D721Med (cell line): ENCODE results near the gene CDH18.

Source experiments
- DNase-seq: peaks from one replicate; pipeline ENCODE4 v3.0.0; 2011; ENCODE audit warnings: low spot score; ENCODE audit not compliant: insufficient read length
- FAIRE-seq: peaks from 2 replicates; lab custom pipeline; 2011; peaks lifted over from hg19 to GRCh38; lab: Jason Lieb, UNC
- TF ChIP-seq, protein P1 (sequence below): IDR thresholded peaks from 2 replicates; pipeline ENCODE4 v1.5.1; 2012; ENCODE audit warnings: mild to moderate bottlenecking, control low read depth; ENCODE audit not compliant: insufficient read depth; ENCODE audit errors: missing control alignments

CDH18 gene

DNA sequence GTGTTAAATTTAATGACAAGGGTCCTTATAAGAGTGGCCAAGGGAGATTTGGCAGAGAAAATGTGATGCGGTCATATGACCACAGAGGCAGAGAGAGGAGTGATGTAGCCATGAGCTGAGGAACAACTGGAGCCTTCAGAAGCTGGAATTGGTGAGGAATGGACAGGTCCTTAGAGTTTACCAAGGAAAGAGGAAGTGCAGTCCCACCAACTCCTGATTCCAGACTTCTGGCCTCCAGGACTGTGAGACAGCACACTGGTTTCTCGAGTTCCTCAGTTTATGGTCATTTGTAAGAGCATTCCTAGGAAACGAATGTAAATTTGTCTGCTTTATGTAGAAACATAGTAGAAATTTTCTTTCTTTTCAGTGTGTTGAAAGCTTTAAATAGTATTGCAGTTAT lies 410.1 kb downstream of the CDH18 start:
- TF ChIP-seq, protein P1, sequence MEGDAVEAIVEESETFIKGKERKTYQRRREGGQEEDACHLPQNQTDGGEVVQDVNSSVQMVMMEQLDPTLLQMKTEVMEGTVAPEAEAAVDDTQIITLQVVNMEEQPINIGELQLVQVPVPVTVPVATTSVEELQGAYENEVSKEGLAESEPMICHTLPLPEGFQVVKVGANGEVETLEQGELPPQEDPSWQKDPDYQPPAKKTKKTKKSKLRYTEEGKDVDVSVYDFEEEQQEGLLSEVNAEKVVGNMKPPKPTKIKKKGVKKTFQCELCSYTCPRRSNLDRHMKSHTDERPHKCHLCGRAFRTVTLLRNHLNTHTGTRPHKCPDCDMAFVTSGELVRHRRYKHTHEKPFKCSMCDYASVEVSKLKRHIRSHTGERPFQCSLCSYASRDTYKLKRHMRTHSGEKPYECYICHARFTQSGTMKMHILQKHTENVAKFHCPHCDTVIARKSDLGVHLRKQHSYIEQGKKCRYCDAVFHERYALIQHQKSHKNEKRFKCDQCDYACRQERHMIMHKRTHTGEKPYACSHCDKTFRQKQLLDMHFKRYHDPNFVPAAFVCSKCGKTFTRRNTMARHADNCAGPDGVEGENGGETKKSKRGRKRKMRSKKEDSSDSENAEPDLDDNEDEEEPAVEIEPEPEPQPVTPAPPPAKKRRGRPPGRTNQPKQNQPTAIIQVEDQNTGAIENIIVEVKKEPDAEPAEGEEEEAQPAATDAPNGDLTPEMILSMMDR = no peak
- no peak for DNase-seq
- no peak for FAIRE-seq

DNA sequence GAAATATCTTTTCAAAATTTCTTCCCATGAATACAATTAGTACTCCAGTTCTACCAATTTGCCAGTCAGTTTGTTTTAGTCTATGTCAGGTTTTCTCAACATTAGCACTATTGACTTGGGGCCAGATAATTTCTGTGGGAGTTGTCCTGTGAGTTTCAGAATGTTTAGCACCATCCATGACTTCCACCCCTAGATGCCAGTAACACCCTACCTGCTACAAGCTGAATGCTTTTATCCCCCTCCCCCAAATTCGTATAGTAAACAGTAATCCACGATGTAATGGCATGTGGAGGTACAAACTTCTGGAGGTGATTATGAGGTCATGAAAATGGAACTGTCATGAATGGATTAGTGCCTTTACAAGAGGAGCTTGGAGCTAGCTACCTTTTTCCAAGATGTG lies 420.0 kb downstream of the CDH18 start:
- TF ChIP-seq, protein P1 = no peak
- FAIRE-seq = no peak
- DNase-seq = no peak

- FAIRE-seq (no peak), DNase-seq (no peak)
- TF ChIP-seq, protein P1 = no peak
These were observed 422.5 kb downstream of the CDH18 start for GRCh38 chr5:19565466-19565865.

- no peak for FAIRE-seq
- TF ChIP-seq, protein P1 = no peak
- no peak for DNase-seq
These were observed 424.0 kb downstream of the CDH18 start for GRCh38 chr5:19564036-19564435.

DNA sequence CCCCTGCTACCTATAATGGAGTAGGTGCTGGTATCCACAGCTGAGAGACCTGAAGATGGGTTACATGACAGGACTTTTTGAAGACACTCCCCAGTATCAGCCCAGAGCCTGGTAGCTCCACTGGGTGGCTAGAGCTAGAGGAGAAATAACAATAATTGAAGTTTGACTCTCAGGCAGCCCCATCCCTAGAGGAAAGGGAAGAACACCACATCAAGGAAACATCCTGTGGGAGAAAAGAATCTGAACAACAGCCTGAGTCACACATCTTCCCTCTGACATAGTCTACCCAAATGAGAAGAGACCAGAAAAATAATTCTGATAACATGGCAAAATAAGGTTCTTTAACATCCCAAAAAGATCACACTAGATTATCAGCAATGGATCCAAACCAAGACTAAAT lies 432.1 kb downstream of the CDH18 start:
- TF ChIP-seq, protein P1 = no peak
- FAIRE-seq (no peak), DNase-seq (no peak)

DNA sequence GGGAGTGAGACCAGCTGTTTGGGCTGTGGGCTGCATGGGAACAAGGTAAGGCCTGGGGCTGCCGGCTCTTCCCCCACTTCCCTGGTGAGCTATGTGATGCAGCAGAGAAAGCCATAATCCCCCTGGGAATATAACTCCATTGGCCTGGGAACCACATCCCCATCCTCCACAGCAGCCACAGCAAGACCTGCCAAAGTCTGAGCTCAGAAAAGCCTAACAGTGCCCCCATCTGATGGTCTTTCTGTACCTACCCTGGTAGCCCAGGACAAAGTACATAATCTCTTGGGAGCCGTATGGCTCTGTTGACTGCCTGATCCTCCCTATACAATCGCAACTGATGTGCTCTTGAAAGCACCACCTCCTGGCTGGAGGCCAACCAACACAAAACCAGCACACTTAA lies 432.6 kb downstream of the CDH18 start:
- TF ChIP-seq, protein P1 = no peak
- no peak for FAIRE-seq
- no peak for DNase-seq

DNA sequence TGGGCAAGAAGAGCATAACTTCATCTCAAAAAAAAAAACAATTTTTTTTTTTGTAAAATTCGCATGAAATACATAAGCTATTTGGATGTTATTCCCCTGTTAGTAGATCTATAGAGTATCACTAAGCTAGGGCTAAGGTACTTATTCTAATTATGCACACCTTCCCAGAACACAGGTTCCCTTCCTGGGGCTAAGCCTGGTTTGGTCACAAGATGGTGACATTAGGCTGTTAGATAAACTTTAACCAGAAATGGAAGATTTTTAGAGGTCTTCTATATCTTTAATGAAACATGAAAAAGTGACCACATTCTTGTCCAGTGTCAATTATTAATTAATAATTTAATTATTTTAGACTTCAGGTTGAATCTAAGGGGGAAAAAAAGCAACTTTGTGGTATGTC lies 433.5 kb downstream of the CDH18 start:
- TF ChIP-seq, protein P1 = no peak
- FAIRE-seq (no peak), DNase-seq (no peak)
